Measurements from ENCODE around the gene CERK.
A peak's percentile ranks its signal among the peaks of the same experiment; 100 is the strongest.
"Not testable (repeated sequence)": the region's sequence is repeated elsewhere in the genome, so short reads cannot be mapped to it uniquely, and the experiment has no call there.

CERK gene
- long read RNA-seq, full-length matches to known transcripts: 2 of 16 reads
- long read RNA-seq, partial matches to known transcripts: 7 of 16 reads
- long read RNA-seq, other reads (novel, unspliced or antisense): 7 of 16 reads

GRCh38 chr22:46737976-46738646 lies at the start of gene CERK:
CERK (minus strand) TSS chr22:46738252; CDS start chr22:46738148, 104 bp downstream.
- Histone ChIP-seq H3K4me3 (replicated peaks; ENCODE audit: insufficient read depth, low read length) (peak within 1 kb of the TSS; percentile 73), H3K27ac (replicated peaks) (peak within 1 kb of the TSS; percentile 71), H3K27me3 (ENCODE audit: insufficient read depth, poor library complexity, severe bottlenecking) (no peaks in the 10 kb centered on the region)
- peak; percentile 43 to 67 for DNase-seq (ENCODE audit: low read depth in 1 of 2, low spot score in 1 of 2)
- no peak for TF ChIP-seq SPI1 (IDR thresholded peaks at IDR 0.05; ENCODE audit: borderline replicate concordance, low read depth)
- TF ChIP-seq GABPA (IDR thresholded peaks at IDR 0.05; ENCODE audit: low read depth): no peak
- no peak for TF ChIP-seq REST (IDR thresholded peaks at IDR 0.05; ENCODE audit: insufficient replicate concordance, low read depth)
- TF ChIP-seq POLR2AphosphoS5 (IDR thresholded peaks at IDR 0.05; ENCODE audit: low read depth): no peak
- no peak for TF ChIP-seq CTCF (IDR thresholded peaks at IDR 0.05; ENCODE audit: insufficient read depth, low read length)

GRCh38 chr22:46783721-46784120 lies 45.7 kb upstream of the CERK start:
- Histone ChIP-seq H3K27ac (replicated peaks) (no peak overlapping the region), H3K4me3 (replicated peaks; ENCODE audit: insufficient read depth, low read length) (no peak overlapping the region), H3K27me3 (ENCODE audit: insufficient read depth, poor library complexity, severe bottlenecking) (no peaks in the 10 kb centered on the region)
- DNase-seq (ENCODE audit: low read depth in 1 of 2, low spot score in 1 of 2): no peak
- TF ChIP-seq GABPA (IDR thresholded peaks at IDR 0.05; ENCODE audit: low read depth) (no peak), SPI1 (IDR thresholded peaks at IDR 0.05; ENCODE audit: borderline replicate concordance, low read depth) (no peak), POLR2AphosphoS5 (IDR thresholded peaks at IDR 0.05; ENCODE audit: low read depth) (no peak), REST (IDR thresholded peaks at IDR 0.05; ENCODE audit: insufficient replicate concordance, low read depth) (no peak), CTCF (IDR thresholded peaks at IDR 0.05; ENCODE audit: insufficient read depth, low read length) (no peak)

GRCh38 chr22:46782200-46782599 lies 44.1 kb upstream of the CERK start:
- not testable (repeated sequence) for H3K27me3 ChIP-seq (ENCODE audit: insufficient read depth, poor library complexity, severe bottlenecking); H3K27ac ChIP-seq (replicated peaks); DNase-seq (ENCODE audit: low read depth in 1 of 2, low spot score in 1 of 2); H3K4me3 ChIP-seq (replicated peaks; ENCODE audit: insufficient read depth, low read length)

GRCh38 chr22:46781291-46781690 lies 43.2 kb upstream of the CERK start:
- H3K27me3 ChIP-seq (ENCODE audit: insufficient read depth, poor library complexity, severe bottlenecking): no peaks in the 10 kb centered on the region
- TF ChIP-seq POLR2AphosphoS5 (IDR thresholded peaks at IDR 0.05; ENCODE audit: low read depth): no peak
- TF ChIP-seq GABPA (IDR thresholded peaks at IDR 0.05; ENCODE audit: low read depth): no peak
- no peak for TF ChIP-seq CTCF (IDR thresholded peaks at IDR 0.05; ENCODE audit: insufficient read depth, low read length)
- no peak for TF ChIP-seq SPI1 (IDR thresholded peaks at IDR 0.05; ENCODE audit: borderline replicate concordance, low read depth)
- no peak overlapping the region for H3K27ac ChIP-seq (replicated peaks)
- H3K4me3 ChIP-seq (replicated peaks; ENCODE audit: insufficient read depth, low read length): no peak overlapping the region
- no peak for DNase-seq (ENCODE audit: low read depth in 1 of 2, low spot score in 1 of 2)

Measured in HL-60 (cell line).